Caco-2 (cell line): ENCODE results near the gene SLC7A9. TPM values are rescaled to one million over a fixed set of nuclear protein-coding genes. Genes with fewer than 3 reads are reported as not detected.

Experiments used
- BruUV-seq: library from RNA; stranded (reverse); fragments of 400-500 nt; replicated peaks from 2 replicates; lab custom pipeline; 2021; lab: Mats Ljungman, UMichigan
- CTCF ChIA-PET: fragments of 300-600 bp; sonication (Branson Sonifier 250); formaldehyde crosslinking; loops from one replicate; lab custom pipeline; 2022; ENCODE audit warnings: antibody characterized with exemption; lab: Charles Lee
- POLR2A ChIA-PET: fragments of 300-600 bp; sonication (Branson Sonifier 250); formaldehyde crosslinking; loops from one replicate; lab custom pipeline; 2022; ENCODE audit warnings: antibody characterized with exemption; lab: Charles Lee
- DNase-seq, 2 experiments: peaks; one replicate each; pipeline versions ENCODE4 v3.0.0 to v3.0.0-alpha.2; 2020 to 2022
- H3K27me3 ChIP-seq: replicated peaks from 2 replicates; pipeline ENCODE4 v1.6.0; 2011; ENCODE audit warnings: low read length; ENCODE audit not compliant: control insufficient read depth, insufficient read depth
- H3K36me3 ChIP-seq: 2 replicates; pipeline ENCODE4 v1.5.1; 2011; ENCODE audit warnings: low read length; ENCODE audit not compliant: control insufficient read depth, insufficient read depth
- H3K4me1 ChIP-seq: fragments of 250-450 bp; sonication (Bioruptor Pico); 2 replicates; pipeline ENCODE4 v1.5.1; 2020; ENCODE audit warnings: mild to moderate bottlenecking
- H3K4me3 ChIP-seq: 2 replicates; pipeline ENCODE4 v1.5.1; 2011; ENCODE audit warnings: low read depth, mild to moderate bottlenecking, control low read depth, low read length
- H3K9me3 ChIP-seq: fragments of 250-450 bp; sonication (Bioruptor Pico); 2 replicates; pipeline ENCODE4 v1.5.1; 2020; ENCODE audit warnings: mild to moderate bottlenecking, moderate library complexity
- H3K27ac Mint-ChIP-seq: one replicate; pipeline ENCODE4 v1.8.0; 2022; ENCODE audit warnings: mixed read lengths; ENCODE audit not compliant: unreplicated experiment
- H3K27me3 Mint-ChIP-seq: one replicate; pipeline ENCODE4 v1.8.0; 2022; ENCODE audit warnings: mixed read lengths; ENCODE audit not compliant: insufficient read depth, unreplicated experiment
- H3K36me3 Mint-ChIP-seq: one replicate; pipeline ENCODE4 v1.8.0; 2022; ENCODE audit warnings: mild to moderate bottlenecking, mixed read lengths; ENCODE audit not compliant: insufficient read depth, unreplicated experiment
- H3K4me1 Mint-ChIP-seq: one replicate; pipeline ENCODE4 v1.8.0; 2022; ENCODE audit warnings: low read depth, mixed read lengths; ENCODE audit not compliant: unreplicated experiment
- H3K4me3 Mint-ChIP-seq: one replicate; pipeline ENCODE4 v1.8.0; 2022; ENCODE audit warnings: mild to moderate bottlenecking, moderate library complexity, mixed read lengths; ENCODE audit not compliant: unreplicated experiment
- H3K9me3 Mint-ChIP-seq: one replicate; pipeline ENCODE4 v1.8.0; 2022; ENCODE audit warnings: mixed read lengths; ENCODE audit not compliant: unreplicated experiment
- intact Hi-C: fragments of 100-400 bp; cut with micrococcal nuclease; formaldehyde crosslinking; loops from one replicate; pipeline ENCODE4 v1.10.0; 2022; ENCODE audit not compliant: unreplicated experiment
- total RNA-seq: library from RNA; stranded (reverse); gene quantifications from 2 replicates; pipeline ENCODE4 v1.2.3, GENCODE V29; 2022
- TF ChIP-seq, protein P1 (sequence below), 2 experiments: fragments of 200-600 bp in 1 of 2; IDR thresholded peaks; 1 replicate in 1 of 2; 2 replicates in 1 of 2; pipeline versions ENCODE4 v1.5.1 to v1.8.0; 2011 to 2022; ENCODE audit warnings: antibody characterized with exemption in 1 of 2, control low read depth in 1 of 2, inconsistent platforms in 1 of 2, low read depth in 1 of 2, low read length in 1 of 2, mild to moderate bottlenecking in 1 of 2, moderate library complexity in 1 of 2; ENCODE audit not compliant: insufficient read depth in 1 of 2, severe bottlenecking in 1 of 2, unreplicated experiment in 1 of 2

SLC7A9 gene
- total RNA-seq, 1 experiment from 2014 or later: 3.6 TPM

DNA sequence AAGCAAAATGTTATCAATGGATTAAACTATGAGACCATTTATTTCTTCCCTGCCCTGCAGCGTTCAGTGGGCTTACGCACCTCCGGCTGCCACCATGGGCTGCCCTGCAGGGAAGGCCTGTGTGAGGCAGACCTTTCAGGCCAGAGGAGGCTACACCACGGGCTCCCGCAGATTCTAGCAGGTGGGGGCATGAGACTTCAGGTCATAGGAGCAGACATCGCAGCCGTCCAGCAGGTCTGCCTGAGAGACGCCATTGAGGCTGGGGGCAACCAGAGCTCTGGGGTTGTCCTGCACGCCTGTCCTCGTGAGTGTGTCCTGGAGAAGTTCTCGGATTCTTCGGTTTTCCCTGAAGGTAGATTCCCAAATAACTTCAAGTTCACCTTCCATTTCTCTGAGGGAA lies 9.4 kb upstream of the SLC7A9 start:
- H3K36me3 Mint-ChIP-seq: no peaks in the 10 kb centered on the region
- no peaks in the 10 kb centered on the region for H3K9me3 Mint-ChIP-seq
- no peak for DNase-seq
- Histone ChIP-seq H3K4me3 (no peak overlapping the region), H3K4me1 (no peaks in the 10 kb centered on the region; the same call in 1 of the 2 replicates), H3K27me3 (no peaks in the 10 kb centered on the region), H3K9me3 (no peaks in the 10 kb centered on the region), H3K36me3 (no peaks in the 10 kb centered on the region)
- peak overlapping the region; percentile 24 for H3K27ac Mint-ChIP-seq
- POLR2A ChIA-PET: no interaction called here
- TF ChIP-seq, protein P1, sequence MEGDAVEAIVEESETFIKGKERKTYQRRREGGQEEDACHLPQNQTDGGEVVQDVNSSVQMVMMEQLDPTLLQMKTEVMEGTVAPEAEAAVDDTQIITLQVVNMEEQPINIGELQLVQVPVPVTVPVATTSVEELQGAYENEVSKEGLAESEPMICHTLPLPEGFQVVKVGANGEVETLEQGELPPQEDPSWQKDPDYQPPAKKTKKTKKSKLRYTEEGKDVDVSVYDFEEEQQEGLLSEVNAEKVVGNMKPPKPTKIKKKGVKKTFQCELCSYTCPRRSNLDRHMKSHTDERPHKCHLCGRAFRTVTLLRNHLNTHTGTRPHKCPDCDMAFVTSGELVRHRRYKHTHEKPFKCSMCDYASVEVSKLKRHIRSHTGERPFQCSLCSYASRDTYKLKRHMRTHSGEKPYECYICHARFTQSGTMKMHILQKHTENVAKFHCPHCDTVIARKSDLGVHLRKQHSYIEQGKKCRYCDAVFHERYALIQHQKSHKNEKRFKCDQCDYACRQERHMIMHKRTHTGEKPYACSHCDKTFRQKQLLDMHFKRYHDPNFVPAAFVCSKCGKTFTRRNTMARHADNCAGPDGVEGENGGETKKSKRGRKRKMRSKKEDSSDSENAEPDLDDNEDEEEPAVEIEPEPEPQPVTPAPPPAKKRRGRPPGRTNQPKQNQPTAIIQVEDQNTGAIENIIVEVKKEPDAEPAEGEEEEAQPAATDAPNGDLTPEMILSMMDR (IDR thresholded peaks at IDR 0.05; ENCODE audit: insufficient read depth in 1 of 2, low read depth in 1 of 2, low read length in 1 of 2, severe bottlenecking in 1 of 2, unreplicated experiment in 1 of 2): no peak
- H3K4me1 Mint-ChIP-seq: peaks cover 11% of the 10 kb centered on the region
- no TSS peak for BruUV-seq
- no peaks in the 10 kb centered on the region for H3K27me3 Mint-ChIP-seq
- intact Hi-C loops: no loop called here
- CTCF ChIA-PET: no interaction called here
- H3K4me3 Mint-ChIP-seq: no peak overlapping the region

DNA sequence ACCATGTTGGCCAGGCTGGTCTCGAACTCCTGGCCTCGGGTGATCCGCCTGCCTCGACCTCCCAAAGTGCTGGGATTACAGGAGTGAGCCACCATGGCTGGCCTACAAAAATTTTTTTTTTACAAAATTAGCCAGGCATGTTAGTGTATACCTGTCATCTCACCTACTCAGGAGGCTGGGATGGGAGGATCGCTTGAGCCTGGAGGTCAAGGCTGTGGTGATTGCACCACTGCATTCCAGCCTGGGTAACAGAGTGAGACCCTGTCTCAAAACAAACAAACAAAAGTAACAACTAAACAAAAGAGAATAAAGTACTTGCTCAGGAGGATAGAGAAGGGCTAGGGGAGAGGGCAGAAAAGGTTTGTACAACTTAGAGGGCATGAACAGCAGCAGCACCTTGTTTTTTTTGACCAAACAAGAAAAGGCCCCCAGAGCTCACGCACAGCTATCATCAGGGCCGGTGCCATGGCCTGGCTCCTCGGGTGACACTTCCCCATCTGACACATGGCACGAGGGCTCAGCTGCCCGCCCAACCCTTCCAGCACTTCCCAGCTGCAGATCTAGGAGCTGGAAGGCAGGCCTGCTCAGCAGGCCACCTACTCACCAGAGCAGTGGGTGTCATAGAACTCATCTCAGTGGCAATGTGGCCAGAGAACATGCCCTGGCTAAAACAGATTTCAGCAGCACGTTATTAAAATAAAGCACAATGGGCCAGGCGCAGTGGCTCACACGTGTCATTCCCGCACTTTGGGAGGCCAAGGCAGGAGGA lies 8.6 kb upstream of the SLC7A9 start:
- H3K27me3 ChIP-seq: no peaks in the 10 kb centered on the region
- Mint-ChIP-seq H3K4me1 (peaks cover 11% of the 10 kb centered on the region), H3K36me3 (no peaks in the 10 kb centered on the region), H3K27ac (peak overlapping the region; percentile 57), H3K9me3 (no peaks in the 10 kb centered on the region), H3K4me3 (no peak overlapping the region), H3K27me3 (no peaks in the 10 kb centered on the region)
- TF ChIP-seq, protein P1 (IDR thresholded peaks at IDR 0.05; ENCODE audit: insufficient read depth in 1 of 2, low read depth in 1 of 2, low read length in 1 of 2, severe bottlenecking in 1 of 2, unreplicated experiment in 1 of 2): no peak
- no peaks in the 10 kb centered on the region; the same call in 1 of the 2 replicates for H3K4me1 ChIP-seq
- DNase-seq: no peak
- H3K36me3 ChIP-seq: no peaks in the 10 kb centered on the region
- H3K9me3 ChIP-seq: no peaks in the 10 kb centered on the region
- ChIA-PET CTCF (no interaction called here), POLR2A (no interaction called here)
- no peak overlapping the region for H3K4me3 ChIP-seq
- intact Hi-C loops: no loop called here
- BruUV-seq: no TSS peak

DNA sequence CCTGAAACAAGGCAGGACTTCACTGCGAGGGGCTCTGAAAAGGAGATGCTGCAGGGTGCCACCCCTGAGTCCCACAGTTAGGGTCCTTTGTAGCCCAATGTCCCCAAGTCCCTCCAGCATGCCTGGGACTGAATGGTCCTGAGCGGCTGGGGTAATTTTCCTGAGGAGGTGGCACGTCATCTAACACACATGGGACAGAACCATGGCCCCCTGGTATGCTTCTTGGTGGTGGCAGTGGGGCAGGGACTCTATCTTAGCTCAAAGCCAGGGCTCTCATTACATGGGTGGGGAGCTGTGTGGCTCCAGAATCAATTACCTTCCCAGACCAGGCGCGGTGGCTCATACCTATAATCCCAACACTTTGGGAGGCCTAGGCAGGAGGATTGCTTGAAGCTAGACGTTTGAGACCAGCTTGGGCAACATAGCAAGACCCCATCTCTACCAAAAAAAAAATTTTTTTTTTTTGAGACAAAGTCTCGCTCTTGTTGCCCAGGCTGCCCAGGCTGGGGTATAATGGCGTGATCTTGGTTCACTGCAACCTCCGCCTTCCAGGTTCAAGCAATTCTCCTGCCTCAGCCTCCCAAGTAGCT lies 7.9 kb upstream of the SLC7A9 start:
- DNase-seq: no peak
- intact Hi-C loops: no loop called here

More for the DNA sequence above, 7.9 kb upstream of the SLC7A9 start:
- POLR2A ChIA-PET: no interaction called here
- no peaks in the 10 kb centered on the region for H3K9me3 Mint-ChIP-seq
- Histone ChIP-seq H3K4me1 (no peaks in the 10 kb centered on the region; the same call in 1 of the 2 replicates), H3K27me3 (no peaks in the 10 kb centered on the region), H3K9me3 (no peaks in the 10 kb centered on the region), H3K4me3 (no peak overlapping the region), H3K36me3 (no peaks in the 10 kb centered on the region)
- H3K27me3 Mint-ChIP-seq: no peaks in the 10 kb centered on the region
- H3K27ac Mint-ChIP-seq: peak overlapping the region; percentile 57
- H3K4me1 Mint-ChIP-seq: peaks cover 11% of the 10 kb centered on the region
- no peaks in the 10 kb centered on the region for H3K36me3 Mint-ChIP-seq
- no peak overlapping the region for H3K4me3 Mint-ChIP-seq
- CTCF ChIA-PET: no interaction called here
- TF ChIP-seq, protein P1 (IDR thresholded peaks at IDR 0.05; ENCODE audit: insufficient read depth in 1 of 2, low read depth in 1 of 2, low read length in 1 of 2, severe bottlenecking in 1 of 2, unreplicated experiment in 1 of 2): no peak
- no TSS peak for BruUV-seq
